NCI-H2196 (cell line): ENCODE results near the gene NRIP2.

Experiments used
- DNase-seq: peaks from one replicate; lab custom pipeline; 2025; ENCODE audit not compliant: unreplicated experiment; lab: John Stamatoyannopoulos, UW

NRIP2 gene

GRCh38 chr12:2776129-2776806 lies 58.6 kb downstream of the NRIP2 start:
- no peak for DNase-seq

- DNase-seq = no peak
Observed at GRCh38 chr12:2775431-2775830, 59.4 kb downstream of the NRIP2 start.
